HG02610 (cell line): ENCODE data around the gene DLL1.

Experiments
- ATAC-seq: cut with Tn5 transposase; IDR thresholded peaks from one replicate; pipeline ENCODE4 v1.9.1; 2021; ENCODE audit warnings: mild to moderate bottlenecking, moderate library complexity; ENCODE audit not compliant: unreplicated experiment

The DLL1 gene

GRCh38 chr6:170253226-170253909 is 37.5 kb downstream of the DLL1 start:
- no peak for ATAC-seq

GRCh38 chr6:170251776-170252571 is 38.9 kb downstream of the DLL1 start:
- no peak for ATAC-seq

- no peak for ATAC-seq
These were observed 39.7 kb downstream of the DLL1 start for GRCh38 chr6:170250981-170251775.

GRCh38 chr6:170250455-170250854 is 40.4 kb downstream of the DLL1 start:
- no peak for ATAC-seq

- no peak for ATAC-seq
These were observed 41.1 kb downstream of the DLL1 start for GRCh38 chr6:170249817-170250216.

GRCh38 chr6:170248861-170249600 is 41.8 kb downstream of the DLL1 start:
- ATAC-seq = no peak

- no peak for ATAC-seq
These were observed 42.6 kb downstream of the DLL1 start for GRCh38 chr6:170248111-170248805.

- ATAC-seq = no peak
These were observed 43.6 kb downstream of the DLL1 start for GRCh38 chr6:170247178-170247701.

- ATAC-seq = no peak
These were observed 45.3 kb downstream of the DLL1 start for GRCh38 chr6:170245475-170245992.

- no peak for ATAC-seq
These were observed 46.0 kb downstream of the DLL1 start for GRCh38 chr6:170244721-170245474.

- no peak for ATAC-seq
These were observed 47.0 kb downstream of the DLL1 start for GRCh38 chr6:170243791-170244291.

GRCh38 chr6:170243386-170243785 is 47.5 kb downstream of the DLL1 start:
- ATAC-seq = no peak

GRCh38 chr6:170238741-170239565 is 51.9 kb downstream of the DLL1 start:
- no peak for ATAC-seq

GRCh38 chr6:170237999-170238740 is 52.7 kb downstream of the DLL1 start:
- no peak for ATAC-seq

- ATAC-seq = no peak
These were observed 54.6 kb downstream of the DLL1 start for GRCh38 chr6:170236131-170236836.

- no peak for ATAC-seq
These were observed 55.3 kb downstream of the DLL1 start for GRCh38 chr6:170235391-170236125.
